DND-41 (cell line): ENCODE results near the gene JUN.

Experiments
- ATAC-seq: fragments of 200-7000 bp; cut with Tn5 transposase; 3 replicates; pipeline ENCODE4 v1.9.1; 2021; ENCODE audit warnings: low read depth; ENCODE audit not compliant: insufficient read depth
- DNase-seq: peaks from one replicate; pipeline ENCODE4 v3.0.0-alpha.2; 2020
- H2AFZ ChIP-seq: 2 replicates; pipeline ENCODE4 v1.6.0; 2012; ENCODE audit warnings: low read depth, low read length
- H3K27ac ChIP-seq: 2 replicates; pipeline ENCODE4 v1.5.1; 2012; ENCODE audit warnings: low read length, inconsistent platforms
- H3K27me3 ChIP-seq: fragments of 200-600 bp; sonication (generic); 2 replicates; pipeline ENCODE4 v1.6.0; 2012; ENCODE audit warnings: low read length, mild to moderate bottlenecking, inconsistent platforms; ENCODE audit not compliant: insufficient read depth, poor library complexity
- H3K36me3 ChIP-seq: 2 replicates; pipeline ENCODE4 v1.5.1; 2012; ENCODE audit warnings: low read length, inconsistent platforms; ENCODE audit not compliant: insufficient read depth
- H3K4me1 ChIP-seq: 2 replicates; pipeline ENCODE4 v1.5.1; 2012; ENCODE audit warnings: mild to moderate bottlenecking, low read length; ENCODE audit not compliant: insufficient read depth
- H3K4me2 ChIP-seq: 2 replicates; pipeline ENCODE4 v1.6.0; 2012; ENCODE audit warnings: mild to moderate bottlenecking, moderate library complexity, low read length, inconsistent platforms; ENCODE audit not compliant: insufficient read depth
- H3K4me3 ChIP-seq, 2 experiments: fragments of 200-600 bp in 1 of 2; shearing (Covaris generic) in 1 of 2; 2 replicates each; pipeline ENCODE4 v1.5.1; 2012 to 2016; ENCODE audit warnings: inconsistent platforms in 2 of 2, low read length in 2 of 2, mild to moderate bottlenecking in 2 of 2, low read depth in 1 of 2, moderate library complexity in 1 of 2
- H3K79me2 ChIP-seq: 2 replicates; pipeline ENCODE4 v1.6.0; 2012; ENCODE audit warnings: low read length, inconsistent platforms; ENCODE audit not compliant: insufficient read depth
- H3K9ac ChIP-seq: 2 replicates; pipeline ENCODE4 v1.6.0; 2012; ENCODE audit warnings: low read depth, mild to moderate bottlenecking, inconsistent platforms, low read length, moderate library complexity
- H3K9me3 ChIP-seq: 2 replicates; pipeline ENCODE4 v1.5.1; 2012; ENCODE audit warnings: low read length, moderate library complexity, mild to moderate bottlenecking, inconsistent platforms; ENCODE audit not compliant: insufficient read depth, severe bottlenecking
- H4K20me1 ChIP-seq: 2 replicates; pipeline ENCODE4 v1.6.0; 2012; ENCODE audit warnings: low read length; ENCODE audit not compliant: insufficient read depth
- EZH2 ChIP-seq: IDR thresholded peaks from 3 replicates; pipeline ENCODE4 v1.6.1; 2012; ENCODE audit warnings: borderline replicate concordance, low read depth, mild to moderate bottlenecking, moderate library complexity, low read length, inconsistent platforms; ENCODE audit not compliant: severe bottlenecking
- TF ChIP-seq, protein P1 (sequence below): IDR thresholded peaks from 2 replicates; pipeline ENCODE4 v1.5.1; 2012; ENCODE audit warnings: borderline replicate concordance, low read length, moderate library complexity, mild to moderate bottlenecking; ENCODE audit not compliant: poor library complexity, severe bottlenecking; ENCODE audit errors: extremely low read depth

Gene JUN

DNA sequence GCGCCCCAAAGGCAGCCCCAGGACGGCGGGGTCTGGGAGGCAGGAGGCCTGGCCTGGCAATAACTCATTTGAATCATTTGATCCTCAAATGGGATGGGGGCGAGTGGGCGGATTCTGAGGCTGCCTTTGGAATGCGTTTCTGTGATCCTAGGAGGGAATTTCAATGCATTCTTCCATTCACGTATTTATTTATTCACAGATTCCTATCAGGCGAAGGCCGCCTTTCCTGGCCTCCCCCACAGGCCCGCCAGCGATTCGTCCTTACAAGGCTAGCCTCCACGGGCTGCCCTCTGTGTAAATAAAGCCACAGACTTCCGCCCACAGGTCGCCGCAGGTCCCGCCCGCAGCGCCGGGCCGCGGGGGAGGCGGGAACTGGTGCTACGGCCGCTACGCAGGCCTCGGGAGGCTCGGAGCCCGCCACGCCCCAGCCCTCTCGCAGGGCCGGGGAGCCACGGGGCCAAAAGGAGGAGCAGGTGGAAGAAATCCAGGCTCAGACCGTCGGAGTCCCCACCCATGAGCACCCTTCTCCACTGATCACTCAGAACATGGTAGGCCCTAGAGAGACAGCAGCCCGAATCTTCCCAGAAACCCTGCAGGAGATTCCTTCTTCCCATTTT is 31.3 kb upstream of the JUN start:
- H2AFZ ChIP-seq = 0 out of 2 replicates have a peak overlapping the region, but pooled peaks have one; percentile 99
- TF ChIP-seq EZH2 = no peak
- TF ChIP-seq, protein P1, sequence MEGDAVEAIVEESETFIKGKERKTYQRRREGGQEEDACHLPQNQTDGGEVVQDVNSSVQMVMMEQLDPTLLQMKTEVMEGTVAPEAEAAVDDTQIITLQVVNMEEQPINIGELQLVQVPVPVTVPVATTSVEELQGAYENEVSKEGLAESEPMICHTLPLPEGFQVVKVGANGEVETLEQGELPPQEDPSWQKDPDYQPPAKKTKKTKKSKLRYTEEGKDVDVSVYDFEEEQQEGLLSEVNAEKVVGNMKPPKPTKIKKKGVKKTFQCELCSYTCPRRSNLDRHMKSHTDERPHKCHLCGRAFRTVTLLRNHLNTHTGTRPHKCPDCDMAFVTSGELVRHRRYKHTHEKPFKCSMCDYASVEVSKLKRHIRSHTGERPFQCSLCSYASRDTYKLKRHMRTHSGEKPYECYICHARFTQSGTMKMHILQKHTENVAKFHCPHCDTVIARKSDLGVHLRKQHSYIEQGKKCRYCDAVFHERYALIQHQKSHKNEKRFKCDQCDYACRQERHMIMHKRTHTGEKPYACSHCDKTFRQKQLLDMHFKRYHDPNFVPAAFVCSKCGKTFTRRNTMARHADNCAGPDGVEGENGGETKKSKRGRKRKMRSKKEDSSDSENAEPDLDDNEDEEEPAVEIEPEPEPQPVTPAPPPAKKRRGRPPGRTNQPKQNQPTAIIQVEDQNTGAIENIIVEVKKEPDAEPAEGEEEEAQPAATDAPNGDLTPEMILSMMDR = no peak
- H3K4me2 ChIP-seq = peak overlapping the region; percentile 91
- H3K27me3 ChIP-seq = no peaks in the 10 kb centered on the region
- H4K20me1 ChIP-seq = no peaks in the 10 kb centered on the region
- no peaks in the 10 kb centered on the region for H3K9me3 ChIP-seq
- ATAC-seq (no peak), DNase-seq (no peak)
- H3K36me3 ChIP-seq = no peaks in the 10 kb centered on the region
- no peaks in the 10 kb centered on the region for H3K79me2 ChIP-seq
- no peak overlapping the region for H3K9ac ChIP-seq
- peaks cover 17% of the 10 kb centered on the region for H3K4me1 ChIP-seq
- H3K27ac ChIP-seq = peak overlapping the region; percentile 98; the same call in 1 of the 2 replicates
- H3K4me3 ChIP-seq = peak overlapping the region in 1 of 2 experiments; percentile 69; a peak in 1 of 4 replicates

DNA sequence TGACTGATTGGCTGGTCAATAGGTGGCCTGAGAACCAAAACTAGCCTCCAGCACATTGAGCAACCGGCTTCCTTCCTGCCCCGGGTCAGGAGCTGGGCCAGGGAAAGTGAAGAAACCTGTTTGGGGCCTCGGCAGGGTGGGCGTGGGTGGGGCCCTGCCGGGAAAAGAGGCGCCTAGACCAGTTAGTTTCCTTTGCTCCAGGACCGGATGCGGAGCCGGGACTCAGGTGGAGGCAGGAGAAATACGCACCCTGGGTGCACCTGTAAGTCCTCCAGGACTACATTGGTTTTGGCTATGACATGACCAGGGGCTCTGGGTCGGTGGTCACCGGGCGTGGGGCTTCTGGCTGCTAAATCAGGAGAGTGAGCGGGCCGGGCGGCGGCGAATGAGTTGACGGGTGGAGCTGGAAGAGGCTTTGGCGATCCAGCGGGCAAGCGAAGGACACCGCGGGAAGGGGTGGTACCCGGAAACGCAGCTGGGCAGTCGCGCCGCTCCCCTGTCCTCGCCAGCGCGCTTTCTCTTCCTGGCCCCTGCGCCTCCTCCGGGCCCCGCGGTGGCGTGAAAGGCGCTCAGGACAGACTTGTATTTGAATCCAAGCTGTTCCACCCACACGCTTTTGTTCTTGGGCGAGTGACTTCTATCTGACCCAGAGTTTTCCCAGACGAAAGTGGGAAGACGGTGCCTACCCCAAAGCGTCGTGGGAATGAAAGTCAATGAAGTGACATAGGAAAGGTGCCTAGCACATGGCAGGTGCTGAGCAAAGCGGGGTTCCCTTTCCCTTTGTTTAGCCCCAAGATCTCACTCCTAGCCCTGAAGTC is 30.6 kb upstream of the JUN start:
- no peak overlapping the region for H2AFZ ChIP-seq
- no peaks in the 10 kb centered on the region for H4K20me1 ChIP-seq
- H3K4me2 ChIP-seq = no peak overlapping the region
- H3K9ac ChIP-seq = no peak overlapping the region
- no peak overlapping the region for H3K4me3 ChIP-seq
- no peaks in the 10 kb centered on the region for H3K79me2 ChIP-seq
- H3K4me1 ChIP-seq = peaks cover 17% of the 10 kb centered on the region
- no peaks in the 10 kb centered on the region for H3K36me3 ChIP-seq
- no peak overlapping the region for H3K27ac ChIP-seq
- H3K9me3 ChIP-seq = no peaks in the 10 kb centered on the region
- ATAC-seq (no peak), DNase-seq (no peak)
- no peaks in the 10 kb centered on the region for H3K27me3 ChIP-seq
- TF ChIP-seq, protein P1 = no peak

DNA sequence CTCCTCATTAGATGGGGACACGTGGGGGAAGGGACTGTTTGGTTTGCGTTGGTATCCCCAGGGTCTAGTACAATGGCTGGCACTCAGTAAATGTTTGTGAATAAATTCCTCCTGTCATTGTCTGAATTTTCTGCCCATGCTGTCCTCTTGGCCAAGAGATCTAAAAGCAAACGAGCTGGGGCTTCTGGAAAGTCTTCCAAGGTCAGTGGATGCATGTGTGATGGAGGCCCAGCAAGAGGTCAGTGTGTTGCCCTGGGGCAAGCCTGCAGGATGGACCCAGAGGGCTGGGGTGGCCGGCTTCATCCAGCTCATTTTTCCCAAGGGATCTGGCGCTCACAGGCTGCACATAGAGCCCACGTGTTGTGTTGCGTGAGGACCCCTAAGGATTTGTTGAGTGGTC is 30.0 kb upstream of the JUN start:
- no peaks in the 10 kb centered on the region for H3K9me3 ChIP-seq
- peaks cover 17% of the 10 kb centered on the region for H3K4me1 ChIP-seq
- no peak overlapping the region for H3K4me3 ChIP-seq
- H2AFZ ChIP-seq = no peak overlapping the region
- DNase-seq (no peak), ATAC-seq (no peak)
- H3K79me2 ChIP-seq = no peaks in the 10 kb centered on the region
- no peaks in the 10 kb centered on the region for H4K20me1 ChIP-seq
- H3K4me2 ChIP-seq = no peak overlapping the region
- TF ChIP-seq, protein P1 = no peak
- TF ChIP-seq EZH2 = no peak
- no peaks in the 10 kb centered on the region for H3K27me3 ChIP-seq
- H3K27ac ChIP-seq = no peak overlapping the region
- no peak overlapping the region for H3K9ac ChIP-seq
- H3K36me3 ChIP-seq = no peaks in the 10 kb centered on the region
